Mucosa of descending colon (tissue), 3 donors: ENCODE data around the gene MGST1. TPM values are rescaled to one million over a fixed set of nuclear protein-coding genes. Genes with fewer than 3 reads are reported as not detected.

ENCODE experiments used
- ATAC-seq: fragments of 200-7000 bp; cut with Tn5 transposase; one replicate; pipeline ENCODE4 v1.9.1; 2020; ENCODE audit warnings: mild to moderate bottlenecking, moderate library complexity
- DNase-seq, 3 donors: peaks; one replicate each; pipeline ENCODE4 v3.0.0-alpha.2; 2020
- H3K36me3 ChIP-seq: fragments of 200-600 bp; one replicate; pipeline ENCODE4 v1.8.0; 2021; ENCODE audit warnings: low read depth, mild to moderate bottlenecking
- H3K4me1 ChIP-seq: fragments of 200-600 bp; one replicate; pipeline ENCODE4 v1.8.0; 2021; ENCODE audit warnings: low read depth, mild to moderate bottlenecking
- H3K4me3 ChIP-seq: fragments of 200-600 bp; one replicate; pipeline ENCODE4 v1.8.0; 2021; ENCODE audit warnings: mild to moderate bottlenecking
- H3K9me3 ChIP-seq: fragments of 200-600 bp; one replicate; pipeline ENCODE4 v1.8.0; 2021; ENCODE audit warnings: mild to moderate bottlenecking
- CTCF ChIP-seq: fragments of 200-600 bp; IDR thresholded peaks from one replicate; pipeline ENCODE4 v1.8.0; 2022; ENCODE audit warnings: antibody characterized with exemption, mild to moderate bottlenecking
- intact Hi-C, 2 donors: fragments of 100-400 bp; cut with DNase I in 1 of 2; cut with micrococcal nuclease in 1 of 2; formaldehyde crosslinking; loops; one replicate each; pipeline versions ENCODE4 v1.11.0 to v1.11.1; 2022; cut with DNase I, micrococcal nuclease
- total RNA-seq, 3 donors: library from RNA; stranded (reverse); fragmentation: NEBNext Ultra II Directional in 2 of 3; extraction: Animal tissue kit (Norgen Biotek cat#: 25700) in 2 of 3; gene quantifications; one replicate each; pipeline versions ENCODE4 v1.2.1 to v1.2.4, GENCODE V29; 2021 to 2023
- donor health status: DM: no; HTN: no; CAD: no; lungs with moderate emphysema.
- donor health status: DM: no; HTN: no; CAD: no.
- donor health status: DM: no; HTN: yes; CAD: no.

Gene MGST1
- total RNA-seq, 3 donors from 2014 or later, result 155 to 270 (median 227) TPM

GRCh38 chr12:16325426-16325825, 22.0 kb upstream of the MGST1 start:
- H3K9me3 ChIP-seq, result peaks cover 6% of the 10 kb centered on the region
- peak; percentile 84 for ATAC-seq
- intact Hi-C loops, result no loop called here
- no peak overlapping the region for H3K4me3 ChIP-seq
- H3K36me3 ChIP-seq, result no peaks in the 10 kb centered on the region
- DNase-seq, result peak in 2 of 3 donors; percentile 49 to 79
- H3K4me1 ChIP-seq, result no peaks in the 10 kb centered on the region
- no peak for TF ChIP-seq CTCF

GRCh38 chr12:16327963-16328362, 19.5 kb upstream of the MGST1 start:
- no peak for TF ChIP-seq CTCF
- H3K9me3 ChIP-seq, result peaks cover 6% of the 10 kb centered on the region
- no peak overlapping the region for H3K4me3 ChIP-seq
- no peak for ATAC-seq
- intact Hi-C loops, result no loop called here
- no peaks in the 10 kb centered on the region for H3K4me1 ChIP-seq
- DNase-seq, result no peak
- H3K36me3 ChIP-seq, result no peaks in the 10 kb centered on the region

GRCh38 chr12:16329594-16329993, 17.9 kb upstream of the MGST1 start:
- TF ChIP-seq CTCF, result no peak
- DNase-seq, result no peak
- ATAC-seq, result peak; percentile 63
- H3K36me3 ChIP-seq, result no peaks in the 10 kb centered on the region
- H3K4me1 ChIP-seq, result no peaks in the 10 kb centered on the region
- peaks cover 6% of the 10 kb centered on the region for H3K9me3 ChIP-seq
- intact Hi-C loops, result no loop called here
- H3K4me3 ChIP-seq, result no peak overlapping the region

- H3K9me3 ChIP-seq, result peaks cover 6% of the 10 kb centered on the region
- intact Hi-C loops, result no loop called here
- DNase-seq (no peak), ATAC-seq (no peak)
- TF ChIP-seq CTCF, result no peak
- H3K36me3 ChIP-seq, result no peaks in the 10 kb centered on the region
- H3K4me1 ChIP-seq, result no peaks in the 10 kb centered on the region
- H3K4me3 ChIP-seq, result no peak overlapping the region
Measured at GRCh38 chr12:16330560-16330959, 16.9 kb upstream of the MGST1 start.

- DNase-seq (no peak), ATAC-seq (no peak)
- H3K4me1 ChIP-seq, result no peaks in the 10 kb centered on the region
- no peak for TF ChIP-seq CTCF
- no peak overlapping the region for H3K4me3 ChIP-seq
- intact Hi-C loops, result no loop called here
- H3K9me3 ChIP-seq, result peaks cover 6% of the 10 kb centered on the region
- no peaks in the 10 kb centered on the region for H3K36me3 ChIP-seq
Measured at GRCh38 chr12:16331998-16332397, 15.4 kb upstream of the MGST1 start.

- Histone ChIP-seq H3K4me3 (no peak overlapping the region), H3K4me1 (no peaks in the 10 kb centered on the region), H3K36me3 (no peaks in the 10 kb centered on the region), H3K9me3 (no peaks in the 10 kb centered on the region)
- intact Hi-C loops, result no loop called here
- TF ChIP-seq CTCF, result no peak
- ATAC-seq, result peak; percentile 72
- no peak for DNase-seq
Measured at GRCh38 chr12:16335838-16336237, 11.6 kb upstream of the MGST1 start.
